K562 (cell line): ENCODE data around the gene PREX1. TPM values are rescaled to one million over a fixed set of nuclear protein-coding genes. Genes with fewer than 3 reads are reported as not detected.

Experiments
- CREB3 ChIP-seq: fragments of 450-650 bp; conservative IDR thresholded peaks from 2 replicates; pipeline ENCODE4 v1.6.1; 2016; ENCODE audit warnings: missing genetic modification characterization, low read depth, mild to moderate bottlenecking, missing compliant biosample characterization, moderate library complexity
- ELF4 ChIP-seq: fragments of 450-650 bp; formaldehyde crosslinking; IDR thresholded peaks from 2 replicates; pipeline ENCODE4 v1.4.0; 2022; ENCODE audit warnings: missing genetic modification characterization
- KAT2B ChIP-seq: IDR thresholded peaks from one replicate; pipeline ENCODE4 v1.6.1; 2012; ENCODE audit warnings: low read depth, mild to moderate bottlenecking, control low read depth, inconsistent platforms, low read length, moderate library complexity
- MYC ChIP-seq, 2 experiments: fragments of 250-450 bp in 1 of 2; sonication (Bioruptor Pico) in 1 of 2; IDR thresholded peaks; 2 replicates each; pipeline versions ENCODE4 v1.5.1 to v1.6.1; 2012 to 2021; ENCODE audit warnings: low read depth in 2 of 2, borderline replicate concordance in 1 of 2, improper control_type of control experiment in 1 of 2, low read length in 1 of 2, mild to moderate bottlenecking in 1 of 2, moderate library complexity in 1 of 2
- TEAD1 ChIP-seq, 2 experiments: fragments of 450-650 bp in 1 of 2; sonication (generic) in 1 of 2; formaldehyde crosslinking; IDR thresholded peaks; 2 replicates each; pipeline versions ENCODE4 v1.4.0 to v1.8.0; 2020 to 2022; ENCODE audit warnings: mild to moderate bottlenecking in 2 of 2, missing genetic modification reagents in 1 of 2
- ZBTB11 ChIP-seq, 3 experiments: fragments of 200-800 bp in 1 of 3; fragments of 250-450 bp in 1 of 3; fragments of 450-650 bp in 1 of 3; sonication (Bioruptor Pico) in 1 of 3; sonication (Bioruptor generic) in 1 of 3; formaldehyde crosslinking in 1 of 3; IDR thresholded peaks; 2 replicates each; pipeline versions ENCODE4 v1.6.1 to v1.8.0; 2016 to 2022; ENCODE audit warnings: mild to moderate bottlenecking in 2 of 3, missing genetic modification characterization in 2 of 3, missing compliant biosample characterization in 1 of 3, moderate library complexity in 1 of 3
- polyA plus RNA-seq, 8 experiments: library from polyadenylated mRNA; depleted of rRNA in 4 of 8; stranded (reverse) in 5 of 8; unstranded in 3 of 8; fragments of >200 nt; fragmentation: Nextera tagmentation in 2 of 8; fragmentation: Illumina TruSeq in 1 of 8; extraction: Ambion mirVana in 2 of 8; extraction: Trizol in 1 of 8; gene quantifications; 2 replicates each; pipeline versions ENCODE4 v1.2.1 to v1.2.3, GENCODE V29; 2011 to 2014; ENCODE audit warnings: inconsistent platforms in 1 of 8, missing spikeins in 1 of 8
- total RNA-seq, 7 experiments: library from RNA; depleted of rRNA in 6 of 7; stranded (reverse); fragments of >200 nt in 6 of 7; fragmentation: Illumina TruSeq in 2 of 7; extraction: Trizol in 2 of 7; gene quantifications; 2 replicates each; pipeline versions ENCODE4 v1.2.1 to v1.2.3, GENCODE V29; 2011 to 2021; ENCODE audit warnings: low replicate concordance in 1 of 7

PREX1 gene
- total and polyA plus RNA-seq, 9 of the 15 experiments (the other 6 are each of a cell fraction or from before 2014, with no cell fraction given), result 0.37 to 10.4 (median 4.8) TPM

- TF ChIP-seq ZBTB11 (CRISPR knock-in tag; IDR thresholded peaks at IDR 0.05), result peak in 1 of 3 experiments; percentile 11; a peak in 1 of 6 replicates
- TF ChIP-seq KAT2B, result no peak
- no peak for TF ChIP-seq ELF4 (CRISPR knock-in tag)
- TF ChIP-seq CREB3 (tag), result no peak
- no peak for TF ChIP-seq MYC (IDR thresholded peaks at IDR 0.05; ENCODE audit: low read depth, low read length)
- TF ChIP-seq MYC (CRISPR knock-in tag; IDR thresholded peaks at IDR 0.05; ENCODE audit: borderline replicate concordance, low read depth), result no peak
- TF ChIP-seq TEAD1 (CRISPR knock-in tag; IDR thresholded peaks at IDR 0.05), result no peak
Observed at GRCh38 chr20:48625136-48625900, 202.5 kb downstream of the PREX1 start (continued).
